HCT116 (cell line): Measurements from ENCODE around the gene FNDC3A. TPM values are rescaled to one million over a fixed set of nuclear protein-coding genes. Genes with fewer than 3 reads are reported as not detected.

Experiments
- ATAC-seq: fragments of 200-7000 bp; cut with Tn5 transposase; 2 replicates; pipeline ENCODE4 v1.9.1; 2020; ENCODE audit warnings: mild to moderate bottlenecking, moderate library complexity
- BruUV-seq: library from RNA; stranded (reverse); fragments of 400-500 nt; replicated peaks from 2 replicates; lab custom pipeline; 2021; lab: Mats Ljungman, UMichigan
- CTCF ChIA-PET: fragments of 300-600 bp; sonication (Branson Sonifier 250); formaldehyde crosslinking; loops from one replicate; lab custom pipeline; 2021; ENCODE audit warnings: antibody characterized with exemption; lab: Charles Lee
- POLR2A ChIA-PET: fragments of 300-600, 350-600 bp; sonication (Branson Sonifier 250); formaldehyde crosslinking; loops from one replicate; lab custom pipeline; 2021; ENCODE audit warnings: antibody characterized with exemption; lab: Charles Lee
- RAD21 ChIA-PET, 2 experiments: fragments of 300-600 bp; sonication (Branson Sonifier 250); formaldehyde crosslinking; loops; one replicate each; lab custom pipeline; 2023; ENCODE audit warnings: low total read pairs in 2 of 2; ENCODE audit not compliant: uncharacterized antibody in 2 of 2, unreplicated experiment in 2 of 2, low non-redundant PET in 1 of 2; lab: Charles Lee
- DNase-seq: peaks from one replicate; pipeline ENCODE4 v3.0.0-alpha.2; 2010; ENCODE audit warnings: low read depth, low spot score
- H2AFZ ChIP-seq: fragments of 200-600 bp; shearing (Covaris generic), sonication (generic); 2 replicates; pipeline ENCODE4 v1.6.1; 2017; ENCODE audit warnings: low read depth, mixed run types, mixed read lengths, antibody characterized with exemption, low read length; ENCODE audit not compliant: poor library complexity, severe bottlenecking
- H3K27ac ChIP-seq: 2 replicates; pipeline ENCODE4 v1.5.1; 2012; ENCODE audit warnings: low read depth, low read length
- H3K27me3 ChIP-seq: fragments of 200-600 bp; sonication (generic); 2 replicates; pipeline ENCODE4 v1.6.1; 2016; ENCODE audit warnings: mixed run types, low read length, mixed read lengths; ENCODE audit not compliant: insufficient read depth
- H3K36me3 ChIP-seq, 2 experiments: fragments of 200-500 bp in 1 of 2; fragments of 200-600 bp in 1 of 2; sonication (Bioruptor generic) in 1 of 2; sonication (generic) in 1 of 2; 2 replicates each; pipeline versions ENCODE4 v1.5.1 to v1.6.1; 2014 to 2016; ENCODE audit warnings: low read length in 2 of 2, inconsistent platforms in 1 of 2, mixed read lengths in 1 of 2, mixed run types in 1 of 2; ENCODE audit not compliant: insufficient read depth in 2 of 2, control insufficient read depth in 1 of 2
- H3K4me1 ChIP-seq, 2 experiments: fragments of 200-600 bp in 1 of 2; sonication (generic) in 1 of 2; 2 replicates each; pipeline versions ENCODE4 v1.5.1 to v1.6.1; 2012 to 2017; ENCODE audit warnings: low read length in 2 of 2, inconsistent platforms in 1 of 2, mild to moderate bottlenecking in 1 of 2, mixed read lengths in 1 of 2, mixed run types in 1 of 2, moderate library complexity in 1 of 2; ENCODE audit not compliant: insufficient read depth in 2 of 2, control insufficient read depth in 1 of 2
- H3K4me2 ChIP-seq: fragments of 200-600 bp; sonication (generic); 2 replicates; pipeline ENCODE4 v1.6.1; 2017; ENCODE audit warnings: mixed run types, low read length, mixed read lengths
- H3K4me3 ChIP-seq, 2 experiments: fragments of 200-600 bp in 1 of 2; sonication (generic) in 1 of 2; replicated peaks in 1 of 2; 2 replicates each; pipeline ENCODE4 v1.5.1; 2011 to 2016; ENCODE audit warnings: low read length in 2 of 2, control low read depth in 1 of 2, low read depth in 1 of 2, mild to moderate bottlenecking in 1 of 2, mixed read lengths in 1 of 2, mixed run types in 1 of 2
- H3K79me2 ChIP-seq: fragments of 200-600 bp; sonication (generic); 2 replicates; pipeline ENCODE4 v1.6.1; 2017; ENCODE audit warnings: mild to moderate bottlenecking, mixed run types, low read length, moderate library complexity, mixed read lengths; ENCODE audit not compliant: insufficient read depth
- H3K9ac ChIP-seq: fragments of 200-600 bp; sonication (generic); 2 replicates; pipeline ENCODE4 v1.6.1; 2016; ENCODE audit warnings: low read length, mixed read lengths
- H3K9me2 ChIP-seq: fragments of 200-600 bp; sonication (generic), shearing (Covaris generic); 2 replicates; pipeline ENCODE4 v1.6.1; 2017; ENCODE audit warnings: mixed run types, mild to moderate bottlenecking, moderate library complexity; ENCODE audit not compliant: insufficient read depth
- H3K9me3 ChIP-seq, 2 experiments: fragments of 200-500 bp in 1 of 2; fragments of 200-600 bp in 1 of 2; sonication (Bioruptor generic) in 1 of 2; sonication (generic) in 1 of 2; 2 replicates each; pipeline ENCODE4 v1.6.1; 2014 to 2017; ENCODE audit warnings: low read length in 2 of 2, mixed read lengths in 2 of 2, inconsistent platforms in 1 of 2, low read depth in 1 of 2, mild to moderate bottlenecking in 1 of 2, mixed run types in 1 of 2, moderate library complexity in 1 of 2; ENCODE audit not compliant: control insufficient read depth in 1 of 2, insufficient read depth in 1 of 2
- H4K20me1 ChIP-seq: fragments of 200-600 bp; sonication (generic), shearing (Covaris generic); 2 replicates; pipeline ENCODE4 v1.6.1; 2017; ENCODE audit warnings: mixed run types, mild to moderate bottlenecking, moderate library complexity; ENCODE audit not compliant: insufficient read depth
- CBX3 ChIP-seq: IDR thresholded peaks from 2 replicates; pipeline ENCODE4 v1.6.1; 2012; ENCODE audit warnings: low read depth
- EZH2phosphoT487 ChIP-seq: fragments of 200-600 bp; IDR thresholded peaks from 2 replicates; pipeline ENCODE4 v1.6.1; 2018; ENCODE audit warnings: antibody characterized with exemption, borderline replicate concordance
- RAD21 ChIP-seq: IDR thresholded peaks from 2 replicates; pipeline ENCODE4 v1.6.1; 2012; ENCODE audit warnings: low read depth, mild to moderate bottlenecking
- REST ChIP-seq: IDR thresholded peaks from 2 replicates; pipeline ENCODE4 v1.6.1; 2012; ENCODE audit warnings: low read depth
- SIN3A ChIP-seq: IDR thresholded peaks from 2 replicates; pipeline ENCODE4 v1.6.1; 2012; ENCODE audit warnings: low read depth
- SP1 ChIP-seq: IDR thresholded peaks from 2 replicates; pipeline ENCODE4 v1.6.1; 2012; ENCODE audit warnings: low read depth
- TCF7L2 ChIP-seq: IDR thresholded peaks from 2 replicates; pipeline ENCODE4 v1.7.0; 2011; ENCODE audit warnings: borderline replicate concordance, inconsistent platforms; ENCODE audit not compliant: insufficient read depth, insufficient read length; ENCODE audit errors: extremely low read depth
- YY1 ChIP-seq: IDR thresholded peaks from 2 replicates; pipeline ENCODE4 v1.6.1; 2011; ENCODE audit warnings: low read length, low read depth, moderate library complexity, mild to moderate bottlenecking; ENCODE audit not compliant: insufficient replicate concordance; ENCODE audit errors: extremely low read depth
- ZBTB33 ChIP-seq: IDR thresholded peaks from 2 replicates; pipeline ENCODE4 v1.6.1; 2011; ENCODE audit warnings: mild to moderate bottlenecking, low read length, moderate library complexity; ENCODE audit not compliant: insufficient replicate concordance; ENCODE audit errors: extremely low read depth
- ZFX ChIP-seq: fragments of 450-650 bp; IDR thresholded peaks from 2 replicates; pipeline ENCODE4 v1.6.1; 2017
- intact Hi-C: fragments of 100-400 bp; cut with micrococcal nuclease; formaldehyde crosslinking; loops from 2 replicates; pipeline ENCODE4 v1.10.0; 2022
- total RNA-seq: library from RNA; stranded (reverse); gene quantifications from one replicate; pipeline ENCODE4 v1.2.1, GENCODE V29; 2021; ENCODE audit not compliant: unreplicated experiment

FNDC3A gene
- total RNA-seq, 1 experiment from 2014 or later = 30.5 TPM

GRCh38 chr13:49082653-49083536, 107.2 kb downstream of the FNDC3A start:
- Histone ChIP-seq H3K4me3 (no peak overlapping the region), H3K4me2 (no peak overlapping the region), H4K20me1 (no peaks in the 10 kb centered on the region), H3K36me3 (no peaks in the 10 kb centered on the region), H3K4me1 (peaks cover 0 to 9% of the 10 kb centered on the region in 2 experiments; a peak in 2 of 4 replicates), H3K9ac (no peak overlapping the region), H3K27me3 (no peaks in the 10 kb centered on the region), H3K27ac (no peak overlapping the region), H3K9me3 (no peaks in the 10 kb centered on the region), H2AFZ (no peak overlapping the region), H3K9me2 (no peaks in the 10 kb centered on the region), H3K79me2 (no peaks in the 10 kb centered on the region)
- no TSS peak for BruUV-seq
- no peak for DNase-seq
- ChIA-PET POLR2A (no interaction called here), CTCF (no interaction called here), RAD21 (no interaction called here)
- intact Hi-C loops = no loop called here
- TF ChIP-seq SIN3A (no peak), EZH2phosphoT487 (no peak), CBX3 (no peak), ZFX (no peak), YY1 (no peak), SP1 (no peak), ZBTB33 (no peak), RAD21 (no peak), REST (no peak), TCF7L2 (no peak)
- ATAC-seq = no peak
